Neuronal stem cell (in vitro differentiated cells): ENCODE measurements around the gene RPL19.

Source experiments
- DNase-seq: peaks from one replicate; pipeline ENCODE4 v3.0.0-alpha.2; 2013; ENCODE audit warnings: low spot score
- H2AFZ ChIP-seq: one replicate; pipeline ENCODE4 v1.6.1; 2013; ENCODE audit warnings: mild to moderate bottlenecking, low read length, inconsistent platforms
- H2AK5ac ChIP-seq: 2 replicates; pipeline ENCODE4 v1.6.1; 2013; ENCODE audit warnings: low read depth, mild to moderate bottlenecking, inconsistent platforms, low read length, moderate library complexity, mixed read lengths
- H2BK120ac ChIP-seq: 2 replicates; pipeline ENCODE4 v1.6.1; 2013; ENCODE audit warnings: low read depth, mild to moderate bottlenecking, inconsistent platforms, low read length, moderate library complexity, mixed read lengths
- H2BK12ac ChIP-seq: one replicate; pipeline ENCODE4 v1.6.1; 2013; ENCODE audit warnings: low read length, inconsistent platforms
- H2BK15ac ChIP-seq: 2 replicates; pipeline ENCODE4 v1.6.1; 2013; ENCODE audit warnings: mild to moderate bottlenecking, low read length, inconsistent platforms, mixed read lengths
- H2BK5ac ChIP-seq: one replicate; pipeline ENCODE4 v1.6.1; 2013; ENCODE audit warnings: inconsistent platforms, mild to moderate bottlenecking, low read length, moderate library complexity
- H3K14ac ChIP-seq: one replicate; pipeline ENCODE4 v1.6.1; 2013; ENCODE audit warnings: low read length, inconsistent platforms
- H3K18ac ChIP-seq: 2 replicates; pipeline ENCODE4 v1.6.1; 2013; ENCODE audit warnings: low read length, inconsistent platforms
- H3K23ac ChIP-seq: 2 replicates; pipeline ENCODE4 v1.6.1; 2013; ENCODE audit warnings: low read depth, mild to moderate bottlenecking, mixed read lengths, low read length, inconsistent platforms; ENCODE audit not compliant: poor library complexity
- H3K27ac ChIP-seq: replicated peaks from 3 replicates; pipeline ENCODE4 v1.5.1; 2013; ENCODE audit warnings: low read length, inconsistent platforms
- H3K27me3 ChIP-seq, 3 experiments: 2 replicates each; pipeline ENCODE4 v1.6.1; 2013; ENCODE audit warnings: low read length in 3 of 3, mild to moderate bottlenecking in 2 of 3, inconsistent platforms in 1 of 3, low read depth in 1 of 3, mixed read lengths in 1 of 3, moderate library complexity in 1 of 3; ENCODE audit not compliant: control insufficient read depth in 3 of 3, insufficient read depth in 3 of 3
- H3K36me3 ChIP-seq, 2 donors: replicated peaks in 1 of 2; 2 replicates each; pipeline ENCODE4 v1.6.1; 2013; ENCODE audit warnings: low read length in 2 of 2; ENCODE audit not compliant: control insufficient read depth in 2 of 2, insufficient read depth in 2 of 2
- H3K4ac ChIP-seq: 2 replicates; pipeline ENCODE4 v1.6.1; 2013; ENCODE audit warnings: inconsistent platforms, mild to moderate bottlenecking, low read length, moderate library complexity
- H3K4me1 ChIP-seq, 2 donors: 1 replicate in 1 of 2; 2 replicates in 1 of 2; pipeline ENCODE4 v1.6.1; 2013; ENCODE audit warnings: low read length in 2 of 2, low read depth in 1 of 2; ENCODE audit not compliant: control insufficient read depth in 2 of 2, insufficient read depth in 1 of 2
- H3K4me2 ChIP-seq: one replicate; pipeline ENCODE4 v1.6.1; 2013; ENCODE audit warnings: mild to moderate bottlenecking, low read length, inconsistent platforms; ENCODE audit not compliant: insufficient read depth, poor library complexity, severe bottlenecking
- H3K4me3 ChIP-seq, 2 donors: 2 replicates each; pipeline ENCODE4 v1.5.1; 2013; ENCODE audit warnings: low read length in 2 of 2, mild to moderate bottlenecking in 2 of 2, inconsistent platforms in 1 of 2, moderate library complexity in 1 of 2
- H3K79me1 ChIP-seq: one replicate; pipeline ENCODE4 v1.6.1; 2013; ENCODE audit warnings: low read depth, mild to moderate bottlenecking, inconsistent platforms, low read length, moderate library complexity
- H3K9ac ChIP-seq: one replicate; pipeline ENCODE4 v1.6.1; 2013; ENCODE audit warnings: mild to moderate bottlenecking, low read depth, low read length, inconsistent platforms; ENCODE audit not compliant: poor library complexity
- H3K9me3 ChIP-seq, 2 donors: replicated peaks in 1 of 2; 2 replicates each; pipeline versions ENCODE3 to v1.6.1; 2013; ENCODE audit warnings: low read length in 2 of 2, mild to moderate bottlenecking in 2 of 2, inconsistent platforms in 1 of 2, low read depth in 1 of 2, mixed read lengths in 1 of 2, moderate library complexity in 1 of 2; ENCODE audit not compliant: control insufficient read depth in 2 of 2, insufficient read depth in 1 of 2
- H4K8ac ChIP-seq: one replicate; pipeline ENCODE4 v1.6.1; 2013; ENCODE audit warnings: low read depth, mild to moderate bottlenecking, inconsistent platforms, low read length, moderate library complexity
- H4K91ac ChIP-seq: one replicate; pipeline ENCODE4 v1.6.1; 2013; ENCODE audit warnings: low read length, low read depth, mild to moderate bottlenecking, inconsistent platforms; ENCODE audit not compliant: poor library complexity
- WGBS, 2 donors: extraction: QIAGEN DNeasy Blood & Tissue Kit; methylation state at CpG; one replicate each; pipeline ENCODE4 v1.1.7; 2013; ENCODE audit warnings: missing lambda C conversion rate in 2 of 2, mixed read lengths in 1 of 2; ENCODE audit not compliant: insufficient read length in 2 of 2, insufficient replicate concordance in 1 of 2; ENCODE audit errors: extremely low coverage in 2 of 2; 5-methylcytosine and 5-hydroxymethylcytosine counted together

RPL19 gene

GRCh38 chr17:39223907-39224777 lies 24.1 kb downstream of the RPL19 start:
- Histone ChIP-seq H2BK12ac (no peak overlapping the region), H2BK15ac (peak overlapping the region; percentile 77), H3K4me1 (peaks cover 7% of the 10 kb centered on the region in 2 donors), H3K9ac (no peak overlapping the region), H3K27me3 (peaks cover 16 to 71% (median 45%) of the 10 kb centered on the region in 3 experiments), H3K4ac (no peak overlapping the region), H3K4me2 (peak overlapping the region; percentile 94), H2BK120ac (no peak overlapping the region), H3K23ac (no peak overlapping the region), H3K79me1 (no peaks in the 10 kb centered on the region), H3K9me3 (peaks cover 0 to 1% of the 10 kb centered on the region in 2 donors), H3K27ac (no peak overlapping the region), H3K4me3 (peak overlapping the region in 1 of 2 donors; percentile 5), H3K18ac (peak overlapping the region; percentile 96), H2AK5ac (no peak overlapping the region), H2AFZ (peak overlapping the region; percentile 92), H3K14ac (no peak overlapping the region), H3K36me3 (no peaks in the 10 kb centered on the region), H4K8ac (no peak overlapping the region), H2BK5ac (peak overlapping the region; percentile 27), H4K91ac (no peak overlapping the region)
- no peak for DNase-seq
- no CpG with 5 or more reads among the region's 33 CpGs for WGBS, 2 donors

- Histone ChIP-seq H4K8ac (peak overlapping the region; percentile 76), H3K14ac (peak overlapping the region; percentile 60), H3K9me3 (peaks cover 0 to 1% of the 10 kb centered on the region in 2 donors), H2BK5ac (peak overlapping the region; percentile 27), H3K4me1 (peaks cover 8 to 13% of the 10 kb centered on the region in 2 donors), H3K79me1 (no peaks in the 10 kb centered on the region), H3K4me3 (peak overlapping the region; percentile 9 to 83), H2AK5ac (peak overlapping the region; percentile 88), H3K18ac (peak overlapping the region; percentile 96), H2BK12ac (peak overlapping the region; percentile 96), H3K9ac (peak overlapping the region; percentile 75), H3K23ac (peak overlapping the region; percentile 90), H3K4me2 (peak overlapping the region; percentile 94), H2AFZ (peak overlapping the region; percentile 92), H2BK120ac (no peak overlapping the region), H3K36me3 (no peaks in the 10 kb centered on the region), H3K27ac (no peak overlapping the region), H2BK15ac (peak overlapping the region; percentile 96), H4K91ac (no peak overlapping the region), H3K4ac (no peak overlapping the region), H3K27me3 (peaks cover 16 to 64% (median 41%) of the 10 kb centered on the region in 3 experiments)
- no CpG with 5 or more reads among the region's 68 CpGs for WGBS, 2 donors
- DNase-seq: no peak
These were observed 24.8 kb downstream of the RPL19 start for GRCh38 chr17:39224778-39225307.

- Histone ChIP-seq H3K4me3 (peak within 1 kb of the TSS; percentile 40 to 83), H3K4ac (no peak within 1 kb of the TSS), H3K14ac (peak within 1 kb of the TSS; percentile 92), H3K9ac (peak within 1 kb of the TSS; percentile 75), H3K18ac (peak within 1 kb of the TSS; percentile 96), H2BK5ac (peak within 1 kb of the TSS; percentile 27), H3K4me2 (peak within 1 kb of the TSS; percentile 94), H3K23ac (peak within 1 kb of the TSS; percentile 90), H4K8ac (peak within 1 kb of the TSS; percentile 76), H2AK5ac (peak within 1 kb of the TSS; percentile 88), H3K79me1 (no peaks in the 10 kb centered on the region), H2BK15ac (peak within 1 kb of the TSS; percentile 96), H3K4me1 (peaks cover 8 to 13% of the 10 kb centered on the region in 2 donors), H2AFZ (peak within 1 kb of the TSS; percentile 92), H3K9me3 (peaks cover 0 to 1% of the 10 kb centered on the region in 2 donors), H2BK120ac (no peak within 1 kb of the TSS), H4K91ac (no peak within 1 kb of the TSS), H3K27me3 (peaks cover 16 to 61% (median 41%) of the 10 kb centered on the region in 3 experiments), H3K36me3 (no peaks in the 10 kb centered on the region), H3K27ac (no peak within 1 kb of the TSS), H2BK12ac (peak within 1 kb of the TSS; percentile 96)
- DNase-seq: no peak
- WGBS, 2 donors: no CpG with 5 or more reads among the region's 71 CpGs
These were observed 25.4 kb downstream of the RPL19 start, which contains the start of gene STAC2 for GRCh38 chr17:39225308-39225958. Gene STAC2 (minus strand): TSS chr17:39225945. CDS start chr17:39225502, 443 bp downstream.
